Activated CD4-positive, alpha-beta T cell treated with anti-CD3 and anti-CD28 coated beads, Interleukin-2, amount 50 U/mL, for 24 hours (primary cell): Measurements from ENCODE around the gene NUDT9.
"Not testable (repeated sequence)": the region's sequence is repeated elsewhere in the genome, so short reads cannot be mapped to it uniquely, and the experiment has no call there.

Experiments used
- DNase-seq, 2 donors: peaks; one replicate each; pipeline ENCODE4 v3.0.0-alpha.2; 2020; ENCODE audit warnings: low read depth in 1 of 2, low spot score in 1 of 2

Gene NUDT9

DNA sequence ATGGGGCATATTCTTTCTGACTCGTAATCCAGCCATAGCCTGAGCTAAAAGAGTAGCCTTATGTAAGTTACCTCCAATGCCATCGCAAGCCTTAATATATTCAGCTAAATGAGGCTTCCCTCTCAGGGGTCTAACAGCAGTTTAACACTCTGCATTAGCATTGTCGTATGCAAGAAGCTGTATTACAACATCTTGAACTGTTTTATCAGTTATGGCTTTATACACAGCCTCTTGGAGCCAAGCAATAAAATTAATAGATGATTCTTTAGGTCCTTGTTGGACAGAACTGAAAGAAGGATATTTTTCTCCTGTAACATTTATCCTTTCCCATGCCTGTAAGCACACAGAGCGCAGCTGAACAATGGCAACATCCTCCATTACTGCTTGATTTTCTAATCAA lies 15.5 kb upstream of the NUDT9 start:
- DNase-seq, result not testable (repeated sequence)

- DNase-seq, result no peak
Observed at GRCh38 chr4:87409420-87409939, 12.9 kb upstream of the NUDT9 start.

- no peak for DNase-seq
Observed at GRCh38 chr4:87410157-87410556, 12.2 kb upstream of the NUDT9 start.

GRCh38 chr4:87410679-87411078 lies 11.7 kb upstream of the NUDT9 start:
- no peak for DNase-seq

GRCh38 chr4:87414816-87415215 lies 7.6 kb upstream of the NUDT9 start:
- DNase-seq, result no peak

GRCh38 chr4:87416965-87417364 lies 5.4 kb upstream of the NUDT9 start:
- DNase-seq, result no peak

- not testable (repeated sequence) for DNase-seq
Observed at GRCh38 chr4:87418410-87418809, 4.0 kb upstream of the NUDT9 start.

DNA sequence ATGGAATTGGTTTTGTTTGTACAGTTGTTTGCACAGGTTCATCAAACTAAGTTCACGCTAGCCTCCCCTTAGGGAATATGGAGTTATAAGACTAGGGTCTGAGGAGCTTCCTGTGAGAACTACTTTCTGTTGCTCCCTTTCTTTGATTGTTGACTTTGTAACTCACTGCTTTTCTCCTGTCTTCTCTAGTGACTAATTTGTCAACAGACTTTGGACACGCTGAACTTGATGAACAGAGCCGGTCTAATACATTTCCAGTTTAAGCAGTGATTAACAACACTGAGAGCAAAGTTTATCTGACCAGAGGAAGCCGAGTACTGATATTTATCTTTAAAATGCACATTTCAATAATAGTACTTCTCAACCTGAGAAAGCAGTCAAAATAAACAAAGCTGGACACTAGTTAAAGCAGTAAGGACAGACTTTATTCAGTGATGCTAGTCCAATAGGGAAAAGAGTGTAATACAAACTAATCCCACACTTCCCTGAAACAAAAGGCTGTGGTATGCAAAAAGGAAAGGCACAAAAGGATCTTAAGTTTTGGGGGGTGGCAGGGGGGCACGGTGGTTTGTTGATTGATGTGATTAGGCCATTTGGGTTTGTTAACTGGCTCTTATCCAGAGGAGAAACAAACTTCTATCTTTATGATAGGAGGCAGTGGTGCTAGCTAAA lies 2.7 kb upstream of the NUDT9 start:
- no peak for DNase-seq

- DNase-seq, result no peak
Observed at GRCh38 chr4:87420276-87420830, 2.0 kb upstream of the NUDT9 start.

DNA sequence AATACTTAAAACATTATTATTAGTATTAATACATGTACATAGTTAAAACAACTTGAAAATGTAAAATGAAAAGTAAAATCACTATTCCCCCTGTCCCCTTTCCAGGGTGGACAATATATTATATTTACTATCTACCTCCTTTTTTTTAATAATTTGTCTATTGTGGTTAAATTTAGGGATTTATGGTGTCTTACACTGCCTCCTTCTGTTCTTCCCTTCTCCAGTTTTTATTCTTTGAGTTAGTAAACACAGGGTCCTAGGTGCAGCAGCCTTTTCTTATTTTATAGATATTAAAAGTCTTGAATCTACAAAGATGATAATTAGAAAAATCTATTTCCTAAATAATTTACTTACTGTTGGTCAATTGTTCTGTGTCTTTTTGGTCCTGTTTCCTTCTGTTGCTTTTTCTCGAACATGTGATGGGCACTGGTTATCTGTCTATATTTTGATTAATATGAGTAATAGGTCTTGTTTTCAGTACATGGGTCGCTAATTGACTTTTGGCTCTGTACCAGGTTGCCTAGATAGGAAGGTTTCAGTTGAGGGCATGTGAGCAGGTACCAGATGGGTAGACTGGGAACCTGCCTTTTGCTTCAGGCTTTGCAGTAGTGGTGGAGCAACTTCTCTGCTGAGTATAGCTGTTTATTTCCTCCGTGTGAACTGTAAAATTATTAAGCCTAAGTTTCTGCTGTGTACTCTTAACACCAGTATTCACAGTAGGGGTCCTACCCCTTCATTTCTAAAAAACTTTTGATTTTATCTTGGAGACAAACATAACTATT lies 1.1 kb downstream of the NUDT9 start:
- DNase-seq, result no peak

GRCh38 chr4:87424099-87424543 lies 1.7 kb downstream of the NUDT9 start:
- DNase-seq, result not testable (repeated sequence)

DNA sequence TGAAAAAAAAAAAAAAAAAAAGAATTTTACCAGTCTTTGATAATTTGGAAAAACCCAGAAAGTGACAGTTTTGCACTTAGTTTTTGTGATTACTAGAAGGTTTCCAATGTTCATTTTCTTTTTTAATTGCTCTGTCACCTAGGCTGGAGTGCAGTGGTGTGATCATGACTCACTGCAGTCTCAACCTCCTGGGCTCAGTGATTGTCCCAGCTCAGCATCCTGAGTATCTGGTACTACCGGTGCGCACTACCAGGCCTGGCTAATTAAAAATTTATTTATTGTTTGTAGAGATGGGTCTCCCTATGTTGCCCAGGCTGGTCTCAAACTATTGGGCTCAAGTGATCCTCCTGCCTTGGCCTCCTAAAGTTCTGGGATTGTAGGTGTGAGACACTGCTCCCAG lies 3.3 kb downstream of the NUDT9 start:
- DNase-seq, result no peak

DNA sequence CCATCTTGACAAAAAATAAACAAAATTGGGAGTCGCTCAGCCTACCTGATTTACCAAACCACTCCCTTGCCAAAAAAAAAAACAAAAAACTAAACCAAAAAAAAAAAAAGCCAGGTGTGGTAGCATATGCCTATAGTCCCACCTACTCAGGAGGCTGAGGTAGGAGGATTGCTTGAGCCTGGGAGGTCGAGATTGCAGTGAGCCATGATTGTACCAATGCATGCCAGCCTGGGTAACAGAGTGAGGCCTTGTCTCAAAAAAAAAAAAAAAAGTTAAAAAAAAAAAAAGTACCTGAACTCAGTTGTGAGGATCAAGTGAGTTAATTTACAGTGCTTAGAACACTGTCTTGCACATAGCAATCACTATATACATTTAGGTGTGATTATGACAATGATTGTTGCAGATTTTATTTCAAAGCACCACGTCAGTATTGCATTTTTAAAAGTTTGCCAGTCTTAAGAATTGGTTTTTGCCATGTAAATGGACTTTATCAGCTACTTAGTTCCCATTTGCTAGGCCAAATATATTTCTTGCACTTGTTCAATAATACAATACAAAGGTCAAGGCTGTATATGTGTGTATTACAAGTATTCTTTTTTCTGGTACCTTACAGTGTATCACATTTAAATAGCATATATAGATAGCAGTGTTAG lies 4.6 kb downstream of the NUDT9 start:
- DNase-seq, result no peak

DNA sequence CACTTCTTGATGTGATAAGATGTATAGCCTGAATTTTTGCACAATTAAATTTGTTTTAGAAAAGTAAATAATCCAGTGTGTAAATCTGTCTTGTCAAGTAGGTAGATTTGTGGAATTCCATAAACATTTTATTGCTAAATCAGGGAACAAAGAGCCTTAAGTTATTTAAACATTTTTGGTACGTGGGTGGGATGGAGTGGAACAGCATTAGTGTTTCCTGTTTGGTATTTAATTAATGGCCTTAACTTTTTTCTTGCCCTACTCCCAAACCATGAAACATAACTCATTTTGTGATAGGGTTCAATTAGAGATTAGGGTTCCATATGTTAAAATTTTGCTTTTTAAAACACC lies 5.1 kb downstream of the NUDT9 start:
- DNase-seq, result no peak

- DNase-seq, result no peak
Observed at GRCh38 chr4:87428979-87429378, 6.6 kb downstream of the NUDT9 start.

DNA sequence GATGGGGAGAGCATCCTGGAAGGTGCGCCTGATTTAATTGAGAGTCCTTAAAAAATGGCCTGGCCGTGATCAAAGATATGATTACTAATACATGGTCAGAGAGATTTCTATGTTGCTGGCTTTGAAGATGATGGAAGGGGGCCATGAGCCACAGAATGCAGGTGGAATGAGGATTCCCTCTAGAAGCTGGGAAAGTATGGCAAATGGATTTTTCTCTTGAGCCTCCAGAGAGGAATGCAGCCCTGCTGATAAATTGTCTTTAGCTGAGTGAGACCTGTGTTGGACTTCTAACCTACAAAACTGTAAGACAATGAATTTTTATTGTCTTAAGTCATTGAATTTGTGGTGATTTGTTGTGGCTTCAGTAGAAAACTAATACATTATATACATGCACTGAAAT lies 7.7 kb downstream of the NUDT9 start:
- no peak for DNase-seq

DNA sequence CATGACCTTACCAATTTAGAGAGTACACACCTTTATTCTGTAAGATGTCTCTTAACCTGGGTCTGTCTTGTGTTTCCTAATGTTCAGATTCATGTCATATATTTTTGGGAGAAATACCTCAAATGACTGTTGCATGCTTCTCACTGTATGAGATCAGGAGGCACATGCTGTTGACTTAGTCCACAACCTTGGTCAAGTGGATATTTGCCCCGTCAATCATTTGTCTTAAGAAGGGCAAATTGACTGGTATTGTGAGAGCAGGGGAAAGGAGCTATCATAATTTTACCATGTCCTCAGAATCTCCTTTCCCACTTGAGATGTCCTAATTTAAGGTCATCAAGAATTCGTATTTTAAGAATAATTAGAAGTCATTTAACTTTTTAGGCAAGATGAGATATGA lies 11.0 kb downstream of the NUDT9 start:
- DNase-seq, result no peak

GRCh38 chr4:87442889-87443288 lies 20.5 kb downstream of the NUDT9 start:
- DNase-seq, result no peak

DNA sequence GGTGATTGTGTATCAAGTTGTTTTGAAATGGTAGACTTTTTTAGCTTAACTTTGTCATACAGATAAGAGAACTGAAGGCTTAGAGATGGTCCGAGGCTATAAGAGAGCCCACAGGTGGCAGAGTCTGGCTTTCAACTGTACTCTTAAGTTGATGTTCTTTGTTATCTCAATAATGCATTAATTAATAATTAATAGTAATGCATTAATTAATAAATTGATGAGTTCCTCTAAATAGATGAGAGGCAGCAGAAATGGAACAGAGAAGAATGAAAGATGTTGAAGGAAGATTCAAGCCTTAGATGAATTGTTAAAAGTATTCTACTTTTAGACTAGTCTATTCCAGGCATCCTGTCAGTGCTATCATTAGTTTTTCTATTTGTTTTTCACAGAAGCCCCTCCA lies 22.4 kb downstream of the NUDT9 start:
- no peak for DNase-seq

DNA sequence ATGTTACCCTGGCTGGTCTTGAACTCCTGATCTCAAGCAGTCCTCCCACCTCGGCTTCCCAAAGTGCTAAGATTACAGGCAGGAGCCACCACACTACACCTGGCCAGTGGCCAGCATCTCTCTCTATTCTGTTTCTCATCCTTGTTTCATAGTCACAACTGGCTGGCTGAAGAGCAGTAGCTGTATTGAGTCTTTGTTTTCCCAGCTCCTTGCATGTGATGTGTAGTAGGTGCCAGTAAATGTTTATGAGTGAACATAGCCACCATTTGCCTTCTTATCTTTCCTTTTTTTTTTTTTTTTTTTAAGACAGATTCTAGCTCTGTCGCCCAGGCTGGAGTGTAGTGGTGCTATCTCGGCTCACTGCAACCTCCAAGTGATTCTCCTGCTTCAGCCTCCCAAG lies 23.6 kb downstream of the NUDT9 start:
- DNase-seq, result no peak

DNA sequence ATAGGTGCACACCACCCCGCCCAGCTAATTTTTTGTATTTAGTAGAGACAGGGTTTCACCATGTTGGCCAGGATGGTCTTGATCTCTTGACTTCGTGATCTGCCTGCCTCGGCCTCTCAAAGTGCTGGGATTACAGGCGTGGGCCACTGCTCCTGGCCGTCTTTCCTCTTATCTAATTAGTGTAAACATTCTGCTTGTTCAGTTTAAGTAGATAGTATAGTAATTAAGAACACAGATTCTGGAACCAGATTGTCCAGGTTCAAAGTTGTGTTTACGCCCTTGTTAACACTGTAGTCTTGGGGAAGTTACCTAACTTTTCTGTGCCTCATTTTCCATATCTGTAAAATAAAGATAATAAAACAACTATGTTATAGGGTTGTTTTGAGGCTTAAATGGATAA lies 24.0 kb downstream of the NUDT9 start:
- not testable (repeated sequence) for DNase-seq

- no peak for DNase-seq
Observed at GRCh38 chr4:87451537-87451936, 29.2 kb downstream of the NUDT9 start.
